H1 (cell line): Measurements from ENCODE around the gene ZNF681.

Experiments
- BRCA1 ChIP-seq: IDR thresholded peaks from 2 replicates; pipeline ENCODE4 v1.6.1; 2012; ENCODE audit warnings: low read depth, low read length, improper control_type of control experiment
- CHD1 ChIP-seq: IDR thresholded peaks from 2 replicates; pipeline ENCODE4 v1.6.1; 2012; ENCODE audit warnings: low read depth, low read length, improper control_type of control experiment
- CTCF ChIP-seq, 3 experiments: IDR thresholded peaks; 1 replicate in 2 of 3; 2 replicates in 1 of 3; pipeline versions ENCODE4 v1.5.1 to v1.6.1; 2011; ENCODE audit warnings: low read length in 3 of 3, mild to moderate bottlenecking in 3 of 3, inconsistent platforms in 2 of 3, low read depth in 1 of 3, moderate library complexity in 1 of 3; ENCODE audit not compliant: insufficient read depth in 1 of 3; ENCODE audit errors: control extremely low read depth in 1 of 3
- KDM5A ChIP-seq: fragments of 200-600 bp; IDR thresholded peaks from 2 replicates; pipeline ENCODE4 v1.7.1; 2012; ENCODE audit warnings: mild to moderate bottlenecking, low read length, inconsistent platforms, mixed read lengths
- POLR2AphosphoS5 ChIP-seq: IDR thresholded peaks from 2 replicates; pipeline ENCODE4 v1.6.1; 2011; ENCODE audit warnings: low read depth, low read length
- SAP30 ChIP-seq: fragments of 300-600 bp; sonication (generic); IDR thresholded peaks from 2 replicates; pipeline ENCODE4 v1.7.1; 2012; ENCODE audit warnings: low read length, moderate library complexity, mild to moderate bottlenecking, inconsistent platforms; ENCODE audit not compliant: insufficient read depth, insufficient replicate concordance
- TAF1 ChIP-seq: IDR thresholded peaks from 2 replicates; pipeline ENCODE4 v1.6.1; 2011; ENCODE audit warnings: mild to moderate bottlenecking, low read depth, low read length

GRCh38 chr19:23764781-23765180 lies 6.1 kb upstream of the ZNF681 start:
- TF ChIP-seq KDM5A (no peak), SAP30 (no peak), POLR2AphosphoS5 (no peak), CTCF (IDR thresholded peaks at IDR 0.05; ENCODE audit: control extremely low read depth in 1 of 3, insufficient read depth in 1 of 3, low read depth in 1 of 3, low read length in 3 of 3) (no peak), TAF1 (no peak), BRCA1 (no peak), CHD1 (no peak)
